HG03175 (cell line): Measurements from ENCODE around the gene BNC1.
"Not testable (repeated sequence)": the region's sequence is repeated elsewhere in the genome, so short reads cannot be mapped to it uniquely, and the experiment has no call there.

Experiments
- ATAC-seq: cut with Tn5 transposase; IDR thresholded peaks from one replicate; pipeline ENCODE4 v1.9.1; 2021; ENCODE audit warnings: mild to moderate bottlenecking, moderate library complexity; ENCODE audit not compliant: unreplicated experiment

The BNC1 gene

DNA sequence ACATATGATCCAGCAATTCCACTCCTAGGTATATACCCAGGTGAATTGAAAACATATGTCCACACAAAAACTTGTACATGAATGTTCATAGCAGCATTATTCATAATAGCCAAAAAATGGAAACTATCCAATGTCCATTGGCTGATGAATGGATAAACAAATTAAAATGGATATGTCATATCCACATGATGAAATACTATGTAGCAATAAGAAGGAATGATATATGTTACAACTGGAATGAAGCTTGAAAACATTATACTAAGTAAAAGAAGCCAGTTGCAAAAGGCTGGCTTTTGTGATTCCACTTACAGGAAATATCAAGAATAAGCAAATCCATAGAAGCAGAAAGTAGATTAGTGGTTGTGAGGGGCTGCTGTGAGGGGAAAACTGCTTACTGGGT, 33.7 kb downstream of the BNC1 start:
- ATAC-seq: no peak

GRCh38 chr15:83249030-83249343, 35.5 kb downstream of the BNC1 start:
- no peak for ATAC-seq

DNA sequence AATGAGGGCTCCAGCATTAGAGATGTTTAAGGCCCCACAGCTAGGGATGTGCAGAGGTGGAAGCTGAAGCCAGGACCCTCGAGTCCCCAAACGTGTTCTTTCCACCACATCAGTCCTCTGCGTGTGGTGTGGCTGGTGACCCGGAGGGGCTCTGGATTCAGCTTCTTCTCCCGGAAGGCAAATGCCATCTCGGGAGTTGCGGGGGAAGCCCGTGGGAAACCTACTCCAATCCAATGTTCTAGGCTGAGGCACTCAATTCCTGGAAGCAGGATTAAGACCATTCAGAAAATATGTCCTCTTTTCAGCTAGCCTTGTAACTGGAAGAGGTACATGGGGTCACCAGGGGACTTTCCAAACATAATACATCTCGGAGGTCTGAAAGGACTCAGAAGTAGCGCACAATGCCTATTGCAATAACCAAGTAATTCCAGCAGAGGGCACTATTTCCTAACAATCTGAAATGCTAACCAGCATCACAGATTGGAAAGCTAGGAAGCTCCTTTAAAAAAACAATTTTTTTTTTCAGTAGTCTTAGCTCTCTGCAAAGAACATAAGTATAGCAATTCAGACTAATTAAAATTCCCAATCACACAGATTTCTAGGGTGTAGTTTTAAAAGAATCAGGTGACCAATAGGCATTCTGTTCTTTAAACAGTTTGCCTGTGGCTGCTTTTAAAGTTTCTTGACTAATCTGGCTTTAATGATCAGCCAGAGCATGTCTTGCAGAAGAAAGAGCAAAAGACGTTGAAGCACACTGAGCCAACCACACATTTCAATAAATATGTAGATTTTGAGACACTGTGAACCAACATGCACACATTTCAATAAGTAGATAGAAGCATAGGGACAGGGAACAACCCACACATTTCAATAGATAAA, 36.1 kb downstream of the BNC1 start:
- peak; percentile 51 for ATAC-seq

GRCh38 chr15:83243634-83244033, 40.8 kb downstream of the BNC1 start:
- ATAC-seq: no peak

GRCh38 chr15:83230242-83230641, 54.2 kb downstream of the BNC1 start:
- no peak for ATAC-seq

DNA sequence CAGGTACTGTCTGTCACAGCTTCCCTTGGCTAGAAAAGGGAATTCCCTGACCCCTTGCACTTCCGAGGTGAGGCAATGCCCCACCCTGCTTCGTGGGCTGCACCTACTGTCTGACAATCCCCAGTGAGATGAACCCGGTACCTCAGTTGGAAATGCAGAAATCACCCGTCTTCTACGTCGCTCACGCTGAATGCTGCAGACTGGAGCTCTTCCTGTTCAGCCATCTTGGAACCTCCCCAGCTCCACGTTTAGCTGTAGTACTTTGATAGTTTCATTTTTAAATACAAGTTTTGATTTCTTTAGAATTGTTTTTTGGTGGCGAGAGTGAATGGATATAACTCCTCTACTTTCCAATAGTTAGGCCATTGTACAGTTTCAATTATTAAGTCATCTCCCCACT, 59.0 kb downstream of the BNC1 start:
- ATAC-seq: no peak

DNA sequence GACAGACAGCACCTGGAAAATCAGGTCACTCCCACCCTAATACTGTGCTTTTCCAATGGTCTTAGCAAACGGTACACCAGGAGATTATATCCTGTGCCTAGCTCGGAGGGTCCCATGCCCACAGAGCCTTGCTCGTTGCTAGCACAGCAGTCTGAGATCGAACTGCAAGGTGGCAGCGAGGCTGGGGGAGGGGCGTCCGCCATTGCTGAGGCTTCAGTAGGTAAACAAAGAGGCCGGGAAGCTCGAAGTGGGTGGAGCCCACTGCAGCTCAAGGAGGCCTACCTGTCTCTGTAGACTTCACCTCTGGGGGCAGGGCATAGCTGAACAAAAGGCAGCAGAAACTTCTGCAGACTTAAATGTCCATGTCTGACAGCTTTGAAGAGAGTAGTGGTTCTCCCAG, 62.7 kb downstream of the BNC1 start:
- not testable (repeated sequence) for ATAC-seq

DNA sequence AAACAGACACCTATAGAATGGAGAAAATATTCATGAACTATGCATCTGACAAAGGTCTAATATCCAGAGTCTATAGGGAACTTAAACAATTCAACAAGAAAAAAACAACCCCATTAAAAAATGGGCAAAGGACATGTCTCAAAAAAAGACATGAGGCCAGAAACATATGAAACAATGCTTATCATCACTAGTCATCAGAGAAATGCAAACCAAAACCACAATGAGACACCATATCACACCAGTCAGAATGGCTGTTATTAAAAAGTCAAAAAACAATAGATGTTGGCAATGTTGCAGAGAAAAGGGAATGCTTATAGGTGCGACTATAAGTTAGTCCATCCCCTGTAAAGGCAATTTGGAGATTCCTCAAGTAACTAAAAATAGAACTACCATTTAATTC, 65.4 kb downstream of the BNC1 start:
- no peak for ATAC-seq

DNA sequence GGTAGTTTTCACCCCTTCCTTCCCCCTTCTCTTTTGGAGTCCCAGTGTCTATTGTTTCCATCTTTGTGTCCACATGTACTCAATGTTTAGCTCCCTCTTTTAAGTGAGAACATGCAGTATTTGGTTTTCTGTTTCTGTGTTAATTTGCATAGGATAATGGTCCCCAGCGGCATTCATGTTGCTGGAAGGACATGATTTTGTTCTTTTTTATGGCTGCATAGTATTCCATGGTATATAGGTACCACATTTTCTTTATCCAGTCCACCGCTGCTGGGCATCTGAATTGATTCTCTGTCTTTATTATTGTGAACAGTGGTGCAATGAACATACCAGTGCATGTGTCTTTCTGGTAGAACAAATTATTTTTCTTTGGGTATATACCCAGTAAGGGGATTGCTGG, 69.2 kb downstream of the BNC1 start:
- ATAC-seq: no peak

DNA sequence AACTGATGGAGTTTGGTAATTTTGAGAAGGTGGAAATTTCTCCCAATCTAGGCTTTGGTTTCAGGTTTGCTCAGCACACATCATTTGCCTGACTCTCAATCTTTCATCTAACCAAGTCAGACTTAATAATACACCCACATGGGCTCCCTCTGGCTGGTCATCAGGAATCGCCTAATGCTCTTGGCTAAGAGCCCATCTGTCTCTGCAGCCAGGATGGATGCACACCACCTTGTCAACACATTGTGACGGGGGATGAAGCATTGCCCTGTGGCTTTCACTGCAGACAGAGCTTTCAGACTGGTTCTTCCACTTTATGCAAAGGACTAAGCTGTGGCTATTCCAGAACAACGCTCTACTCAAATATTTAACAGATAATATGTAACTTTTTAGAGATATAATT, 73.8 kb downstream of the BNC1 start:
- no peak for ATAC-seq

- ATAC-seq: no peak
Measured at GRCh38 chr15:83209333-83209732, 75.1 kb downstream of the BNC1 start.

DNA sequence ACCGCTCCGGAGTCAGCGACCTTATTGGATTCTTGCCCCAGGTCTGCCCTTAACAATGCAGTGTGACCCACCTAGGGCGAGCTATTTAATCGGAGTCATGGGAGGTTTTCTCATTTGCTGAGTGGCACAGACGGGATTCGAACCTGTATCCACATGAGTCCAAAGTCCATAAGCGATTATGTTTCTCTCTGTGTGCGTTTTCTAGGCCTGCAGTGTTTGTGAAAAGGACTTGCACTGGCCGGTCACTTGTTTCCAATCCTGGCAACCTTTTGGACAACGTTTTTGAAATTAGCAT, 76.2 kb downstream of the BNC1 start:
- ATAC-seq: no peak

- peak; percentile 40 for ATAC-seq
Measured at GRCh38 chr15:83207660-83208366, 76.7 kb downstream of the BNC1 start, which contains the start of gene HDGFL3. Gene HDGFL3, minus strand, starts transcription at chr15:83207823. Its CDS starts 409 bp downstream, at chr15:83207414.

- peak; percentile 30 for ATAC-seq
Measured at GRCh38 chr15:83207009-83207659, 77.3 kb downstream of the BNC1 start.

GRCh38 chr15:83206526-83207008, 77.9 kb downstream of the BNC1 start:
- no peak for ATAC-seq
